Suppressor macrophage treated with lipopolysaccharide for 1 hour (primary cell): Measurements from ENCODE around the gene NDUFB11.

ENCODE experiments used
- DNase-seq, 3 donors: peaks; one replicate each; pipeline ENCODE4 v3.0.0-alpha.2; 2020 to 2022

NDUFB11 gene

GRCh38 chrX:47144626-47145394, at the start of gene NDUFB11, which contains the start of gene RBM10:
Gene NDUFB11 (minus strand): TSS chrX:47144702. CDS start chrX:47144679, 23 bp downstream.
Gene RBM10 (plus strand): TSS chrX:47145221. CDS start chrX:47147482, 2,261 bp downstream.
- DNase-seq = peak; percentile 94 to 95 (median 95)

GRCh38 chrX:47193475-47194193, 49.1 kb upstream of the NDUFB11 start, which contains the start of gene UBA1:
Gene UBA1 (plus strand): TSS chrX:47193829. CDS start chrX:47198803, 4,974 bp downstream.
- DNase-seq = peak; percentile 94 to 96 (median 95)

- no peak for DNase-seq
These were observed 47.4 kb upstream of the NDUFB11 start for GRCh38 chrX:47191806-47192401.

GRCh38 chrX:47191331-47191730, 46.8 kb upstream of the NDUFB11 start:
- peak; percentile 10 to 19 (median 18) for DNase-seq

GRCh38 chrX:47190445-47191269, 46.2 kb upstream of the NDUFB11 start:
- DNase-seq = peak; percentile 82 to 86 (median 83)

- DNase-seq = no peak
These were observed 45.4 kb upstream of the NDUFB11 start for GRCh38 chrX:47189906-47190305.

- DNase-seq = no peak
These were observed 42.7 kb upstream of the NDUFB11 start for GRCh38 chrX:47187106-47187677.

- DNase-seq = no peak
These were observed 41.7 kb upstream of the NDUFB11 start for GRCh38 chrX:47186096-47186740.

- no peak for DNase-seq
These were observed 40.7 kb upstream of the NDUFB11 start for GRCh38 chrX:47185241-47185640.

GRCh38 chrX:47184486-47184885, 40.0 kb upstream of the NDUFB11 start:
- no peak for DNase-seq

GRCh38 chrX:47182106-47182700, 37.7 kb upstream of the NDUFB11 start:
- DNase-seq = no peak

GRCh38 chrX:47181301-47181700, 36.8 kb upstream of the NDUFB11 start:
- no peak for DNase-seq

- DNase-seq = no peak
These were observed 35.8 kb upstream of the NDUFB11 start for GRCh38 chrX:47180346-47180745.

GRCh38 chrX:47179928-47180255, 35.4 kb upstream of the NDUFB11 start:
- DNase-seq = no peak

GRCh38 chrX:47179221-47179927, 34.9 kb upstream of the NDUFB11 start:
- DNase-seq = no peak

- no peak for DNase-seq
These were observed 33.8 kb upstream of the NDUFB11 start for GRCh38 chrX:47178337-47178736.

- DNase-seq = no peak
These were observed 32.6 kb upstream of the NDUFB11 start for GRCh38 chrX:47177079-47177478.

- no peak for DNase-seq
These were observed 31.7 kb upstream of the NDUFB11 start for GRCh38 chrX:47176101-47176740.

GRCh38 chrX:47175588-47175980, 31.1 kb upstream of the NDUFB11 start:
- DNase-seq = no peak
